Neuronal stem cell (in vitro differentiated cells): ENCODE measurements around the gene MTMR3.

ENCODE experiments used
- DNase-seq: peaks from one replicate; pipeline ENCODE4 v3.0.0-alpha.2; 2013; ENCODE audit warnings: low spot score
- H2AFZ ChIP-seq: one replicate; pipeline ENCODE4 v1.6.1; 2013; ENCODE audit warnings: mild to moderate bottlenecking, low read length, inconsistent platforms
- H2AK5ac ChIP-seq: 2 replicates; pipeline ENCODE4 v1.6.1; 2013; ENCODE audit warnings: low read depth, mild to moderate bottlenecking, inconsistent platforms, low read length, moderate library complexity, mixed read lengths
- H2BK120ac ChIP-seq: 2 replicates; pipeline ENCODE4 v1.6.1; 2013; ENCODE audit warnings: low read depth, mild to moderate bottlenecking, inconsistent platforms, low read length, moderate library complexity, mixed read lengths
- H2BK12ac ChIP-seq: one replicate; pipeline ENCODE4 v1.6.1; 2013; ENCODE audit warnings: low read length, inconsistent platforms
- H2BK15ac ChIP-seq: 2 replicates; pipeline ENCODE4 v1.6.1; 2013; ENCODE audit warnings: mild to moderate bottlenecking, low read length, inconsistent platforms, mixed read lengths
- H2BK5ac ChIP-seq: one replicate; pipeline ENCODE4 v1.6.1; 2013; ENCODE audit warnings: inconsistent platforms, mild to moderate bottlenecking, low read length, moderate library complexity
- H3K14ac ChIP-seq: one replicate; pipeline ENCODE4 v1.6.1; 2013; ENCODE audit warnings: low read length, inconsistent platforms
- H3K18ac ChIP-seq: 2 replicates; pipeline ENCODE4 v1.6.1; 2013; ENCODE audit warnings: low read length, inconsistent platforms
- H3K23ac ChIP-seq: 2 replicates; pipeline ENCODE4 v1.6.1; 2013; ENCODE audit warnings: low read depth, mild to moderate bottlenecking, mixed read lengths, low read length, inconsistent platforms; ENCODE audit not compliant: poor library complexity
- H3K27ac ChIP-seq: replicated peaks from 3 replicates; pipeline ENCODE4 v1.5.1; 2013; ENCODE audit warnings: low read length, inconsistent platforms
- H3K27me3 ChIP-seq, 3 experiments: 2 replicates each; pipeline ENCODE4 v1.6.1; 2013; ENCODE audit warnings: low read length in 3 of 3, mild to moderate bottlenecking in 2 of 3, inconsistent platforms in 1 of 3, low read depth in 1 of 3, mixed read lengths in 1 of 3, moderate library complexity in 1 of 3; ENCODE audit not compliant: control insufficient read depth in 3 of 3, insufficient read depth in 3 of 3
- H3K36me3 ChIP-seq, 2 donors: replicated peaks in 1 of 2; 2 replicates each; pipeline ENCODE4 v1.6.1; 2013; ENCODE audit warnings: low read length in 2 of 2; ENCODE audit not compliant: control insufficient read depth in 2 of 2, insufficient read depth in 2 of 2
- H3K4ac ChIP-seq: 2 replicates; pipeline ENCODE4 v1.6.1; 2013; ENCODE audit warnings: inconsistent platforms, mild to moderate bottlenecking, low read length, moderate library complexity
- H3K4me1 ChIP-seq, 2 donors: 1 replicate in 1 of 2; 2 replicates in 1 of 2; pipeline ENCODE4 v1.6.1; 2013; ENCODE audit warnings: low read length in 2 of 2, low read depth in 1 of 2; ENCODE audit not compliant: control insufficient read depth in 2 of 2, insufficient read depth in 1 of 2
- H3K4me2 ChIP-seq: one replicate; pipeline ENCODE4 v1.6.1; 2013; ENCODE audit warnings: mild to moderate bottlenecking, low read length, inconsistent platforms; ENCODE audit not compliant: insufficient read depth, poor library complexity, severe bottlenecking
- H3K4me3 ChIP-seq, 2 donors: 2 replicates each; pipeline ENCODE4 v1.5.1; 2013; ENCODE audit warnings: low read length in 2 of 2, mild to moderate bottlenecking in 2 of 2, inconsistent platforms in 1 of 2, moderate library complexity in 1 of 2
- H3K79me1 ChIP-seq: one replicate; pipeline ENCODE4 v1.6.1; 2013; ENCODE audit warnings: low read depth, mild to moderate bottlenecking, inconsistent platforms, low read length, moderate library complexity
- H3K9ac ChIP-seq: one replicate; pipeline ENCODE4 v1.6.1; 2013; ENCODE audit warnings: mild to moderate bottlenecking, low read depth, low read length, inconsistent platforms; ENCODE audit not compliant: poor library complexity
- H3K9me3 ChIP-seq, 2 donors: replicated peaks in 1 of 2; 2 replicates each; pipeline versions ENCODE3 to v1.6.1; 2013; ENCODE audit warnings: low read length in 2 of 2, mild to moderate bottlenecking in 2 of 2, inconsistent platforms in 1 of 2, low read depth in 1 of 2, mixed read lengths in 1 of 2, moderate library complexity in 1 of 2; ENCODE audit not compliant: control insufficient read depth in 2 of 2, insufficient read depth in 1 of 2
- H4K8ac ChIP-seq: one replicate; pipeline ENCODE4 v1.6.1; 2013; ENCODE audit warnings: low read depth, mild to moderate bottlenecking, inconsistent platforms, low read length, moderate library complexity
- H4K91ac ChIP-seq: one replicate; pipeline ENCODE4 v1.6.1; 2013; ENCODE audit warnings: low read length, low read depth, mild to moderate bottlenecking, inconsistent platforms; ENCODE audit not compliant: poor library complexity
- WGBS, 2 donors: extraction: QIAGEN DNeasy Blood & Tissue Kit; methylation state at CpG; one replicate each; pipeline ENCODE4 v1.1.7; 2013; ENCODE audit warnings: missing lambda C conversion rate in 2 of 2, mixed read lengths in 1 of 2; ENCODE audit not compliant: insufficient read length in 2 of 2, insufficient replicate concordance in 1 of 2; ENCODE audit errors: extremely low coverage in 2 of 2; 5-methylcytosine and 5-hydroxymethylcytosine counted together

MTMR3 gene

GRCh38 chr22:30005213-30005857 is 122.4 kb downstream of the MTMR3 start:
- no peak overlapping the region for H2AFZ ChIP-seq
- H3K9me3 ChIP-seq: no peaks in the 10 kb centered on the region
- peak; percentile 74 for DNase-seq
- H2BK15ac ChIP-seq: no peak overlapping the region
- H3K27ac ChIP-seq: no peak overlapping the region
- no peaks in the 10 kb centered on the region for H3K79me1 ChIP-seq
- peaks cover 4% of the 10 kb centered on the region in 2 donors for H3K4me1 ChIP-seq
- H2BK120ac ChIP-seq: no peak overlapping the region
- H3K4ac ChIP-seq: no peak overlapping the region
- no peak overlapping the region for H3K4me2 ChIP-seq
- H3K36me3 ChIP-seq: peaks cover 8 to 78% of the 10 kb centered on the region in 2 donors
- H3K14ac ChIP-seq: no peak overlapping the region
- H2BK5ac ChIP-seq: no peak overlapping the region
- WGBS, 2 donors: no CpG with 5 or more reads among the region's 3 CpGs
- H2BK12ac ChIP-seq: no peak overlapping the region
- H4K8ac ChIP-seq: no peak overlapping the region
- no peak overlapping the region for H3K4me3 ChIP-seq
- H3K23ac ChIP-seq: no peak overlapping the region
- no peak overlapping the region for H2AK5ac ChIP-seq
- H3K9ac ChIP-seq: no peak overlapping the region
- no peaks in the 10 kb centered on the region for H3K27me3 ChIP-seq
- H3K18ac ChIP-seq: no peak overlapping the region
- no peak overlapping the region for H4K91ac ChIP-seq

- Histone ChIP-seq H3K79me1 (no peaks in the 10 kb centered on the region), H3K27me3 (no peaks in the 10 kb centered on the region), H3K27ac (no peak overlapping the region), H3K4me2 (no peak overlapping the region), H3K9me3 (no peaks in the 10 kb centered on the region), H4K8ac (no peak overlapping the region), H2BK15ac (no peak overlapping the region), H3K18ac (no peak overlapping the region), H2AFZ (no peak overlapping the region), H2BK120ac (no peak overlapping the region), H3K14ac (no peak overlapping the region), H2AK5ac (no peak overlapping the region), H3K4me1 (peaks cover 4% of the 10 kb centered on the region in 2 donors), H4K91ac (no peak overlapping the region), H3K23ac (no peak overlapping the region), H3K4ac (no peak overlapping the region), H2BK12ac (no peak overlapping the region), H3K4me3 (no peak overlapping the region), H3K9ac (no peak overlapping the region), H2BK5ac (no peak overlapping the region), H3K36me3 (peaks cover 10 to 83% of the 10 kb centered on the region in 2 donors)
- no peak for DNase-seq
Observed at GRCh38 chr22:30007361-30007760, 124.4 kb downstream of the MTMR3 start.

GRCh38 chr22:30008401-30008800 is 125.4 kb downstream of the MTMR3 start:
- H3K36me3 ChIP-seq: peaks cover 7 to 83% of the 10 kb centered on the region in 2 donors

GRCh38 chr22:30009478-30009877 is 126.5 kb downstream of the MTMR3 start:
- Histone ChIP-seq H4K8ac (no peak overlapping the region), H3K9me3 (no peaks in the 10 kb centered on the region), H3K4ac (no peak overlapping the region), H2BK12ac (no peak overlapping the region), H3K23ac (no peak overlapping the region), H3K4me3 (no peak overlapping the region), H3K27ac (no peak overlapping the region), H3K18ac (no peak overlapping the region), H3K27me3 (no peaks in the 10 kb centered on the region), H2AFZ (no peak overlapping the region), H2BK15ac (no peak overlapping the region), H3K4me2 (no peak overlapping the region), H2BK5ac (no peak overlapping the region), H3K14ac (no peak overlapping the region), H3K4me1 (peaks cover 4% of the 10 kb centered on the region in 2 donors), H3K79me1 (no peaks in the 10 kb centered on the region), H2BK120ac (no peak overlapping the region), H3K36me3 (peaks cover 7 to 85% of the 10 kb centered on the region in 2 donors), H4K91ac (no peak overlapping the region), H3K9ac (no peak overlapping the region), H2AK5ac (no peak overlapping the region)
- DNase-seq: no peak

More at GRCh38 chr22:30008401-30008800, 125.4 kb downstream of the MTMR3 start:
- H2AFZ ChIP-seq: no peak overlapping the region
- H3K23ac ChIP-seq: no peak overlapping the region
- no peak overlapping the region for H3K9ac ChIP-seq
- no peak overlapping the region for H3K18ac ChIP-seq
- DNase-seq: no peak
- no peak overlapping the region for H3K14ac ChIP-seq
- H3K4ac ChIP-seq: no peak overlapping the region
- no peaks in the 10 kb centered on the region for H3K27me3 ChIP-seq
- H4K91ac ChIP-seq: no peak overlapping the region
- H2BK15ac ChIP-seq: no peak overlapping the region
- H3K27ac ChIP-seq: no peak overlapping the region
- no peak overlapping the region for H3K4me3 ChIP-seq
- H3K9me3 ChIP-seq: no peaks in the 10 kb centered on the region
- H2BK5ac ChIP-seq: no peak overlapping the region
- H3K4me2 ChIP-seq: no peak overlapping the region
- peaks cover 4% of the 10 kb centered on the region in 2 donors for H3K4me1 ChIP-seq
- no CpG with 5 or more reads among the region's 2 CpGs for WGBS, 2 donors
- H4K8ac ChIP-seq: no peak overlapping the region
- H2BK120ac ChIP-seq: no peak overlapping the region
- no peaks in the 10 kb centered on the region for H3K79me1 ChIP-seq
- H2AK5ac ChIP-seq: no peak overlapping the region
- no peak overlapping the region for H2BK12ac ChIP-seq
